HCT116 (cell line): ENCODE data around the gene DTNB. TPM values are rescaled to one million over a fixed set of nuclear protein-coding genes. Genes with fewer than 3 reads are reported as not detected.

Experiments used
- ATAC-seq: fragments of 200-7000 bp; cut with Tn5 transposase; 2 replicates; pipeline ENCODE4 v1.9.1; 2020; ENCODE audit warnings: mild to moderate bottlenecking, moderate library complexity
- BruUV-seq: library from RNA; stranded (reverse); fragments of 400-500 nt; replicated peaks from 2 replicates; lab custom pipeline; 2021; lab: Mats Ljungman, UMichigan
- CTCF ChIA-PET: fragments of 300-600 bp; sonication (Branson Sonifier 250); formaldehyde crosslinking; loops from one replicate; lab custom pipeline; 2021; ENCODE audit warnings: antibody characterized with exemption; lab: Charles Lee
- POLR2A ChIA-PET: fragments of 300-600, 350-600 bp; sonication (Branson Sonifier 250); formaldehyde crosslinking; loops from one replicate; lab custom pipeline; 2021; ENCODE audit warnings: antibody characterized with exemption; lab: Charles Lee
- RAD21 ChIA-PET, 2 experiments: fragments of 300-600 bp; sonication (Branson Sonifier 250); formaldehyde crosslinking; loops; one replicate each; lab custom pipeline; 2023; ENCODE audit warnings: low total read pairs in 2 of 2; ENCODE audit not compliant: uncharacterized antibody in 2 of 2, unreplicated experiment in 2 of 2, low non-redundant PET in 1 of 2; lab: Charles Lee
- DNase-seq: peaks from one replicate; pipeline ENCODE4 v3.0.0-alpha.2; 2010; ENCODE audit warnings: low read depth, low spot score
- H2AFZ ChIP-seq: fragments of 200-600 bp; shearing (Covaris generic), sonication (generic); 2 replicates; pipeline ENCODE4 v1.6.1; 2017; ENCODE audit warnings: low read depth, mixed run types, mixed read lengths, antibody characterized with exemption, low read length; ENCODE audit not compliant: poor library complexity, severe bottlenecking
- H3K27ac ChIP-seq: 2 replicates; pipeline ENCODE4 v1.5.1; 2012; ENCODE audit warnings: low read depth, low read length
- H3K27me3 ChIP-seq: fragments of 200-600 bp; sonication (generic); 2 replicates; pipeline ENCODE4 v1.6.1; 2016; ENCODE audit warnings: mixed run types, low read length, mixed read lengths; ENCODE audit not compliant: insufficient read depth
- H3K36me3 ChIP-seq, 2 experiments: fragments of 200-500 bp in 1 of 2; fragments of 200-600 bp in 1 of 2; sonication (Bioruptor generic) in 1 of 2; sonication (generic) in 1 of 2; 2 replicates each; pipeline versions ENCODE4 v1.5.1 to v1.6.1; 2014 to 2016; ENCODE audit warnings: low read length in 2 of 2, inconsistent platforms in 1 of 2, mixed read lengths in 1 of 2, mixed run types in 1 of 2; ENCODE audit not compliant: insufficient read depth in 2 of 2, control insufficient read depth in 1 of 2
- H3K4me1 ChIP-seq, 2 experiments: fragments of 200-600 bp in 1 of 2; sonication (generic) in 1 of 2; 2 replicates each; pipeline versions ENCODE4 v1.5.1 to v1.6.1; 2012 to 2017; ENCODE audit warnings: low read length in 2 of 2, inconsistent platforms in 1 of 2, mild to moderate bottlenecking in 1 of 2, mixed read lengths in 1 of 2, mixed run types in 1 of 2, moderate library complexity in 1 of 2; ENCODE audit not compliant: insufficient read depth in 2 of 2, control insufficient read depth in 1 of 2
- H3K4me2 ChIP-seq: fragments of 200-600 bp; sonication (generic); 2 replicates; pipeline ENCODE4 v1.6.1; 2017; ENCODE audit warnings: mixed run types, low read length, mixed read lengths
- H3K4me3 ChIP-seq, 2 experiments: fragments of 200-600 bp in 1 of 2; sonication (generic) in 1 of 2; replicated peaks in 1 of 2; 2 replicates each; pipeline ENCODE4 v1.5.1; 2011 to 2016; ENCODE audit warnings: low read length in 2 of 2, control low read depth in 1 of 2, low read depth in 1 of 2, mild to moderate bottlenecking in 1 of 2, mixed read lengths in 1 of 2, mixed run types in 1 of 2
- H3K79me2 ChIP-seq: fragments of 200-600 bp; sonication (generic); 2 replicates; pipeline ENCODE4 v1.6.1; 2017; ENCODE audit warnings: mild to moderate bottlenecking, mixed run types, low read length, moderate library complexity, mixed read lengths; ENCODE audit not compliant: insufficient read depth
- H3K9ac ChIP-seq: fragments of 200-600 bp; sonication (generic); 2 replicates; pipeline ENCODE4 v1.6.1; 2016; ENCODE audit warnings: low read length, mixed read lengths
- H3K9me2 ChIP-seq: fragments of 200-600 bp; sonication (generic), shearing (Covaris generic); 2 replicates; pipeline ENCODE4 v1.6.1; 2017; ENCODE audit warnings: mixed run types, mild to moderate bottlenecking, moderate library complexity; ENCODE audit not compliant: insufficient read depth
- H3K9me3 ChIP-seq, 2 experiments: fragments of 200-500 bp in 1 of 2; fragments of 200-600 bp in 1 of 2; sonication (Bioruptor generic) in 1 of 2; sonication (generic) in 1 of 2; 2 replicates each; pipeline ENCODE4 v1.6.1; 2014 to 2017; ENCODE audit warnings: low read length in 2 of 2, mixed read lengths in 2 of 2, inconsistent platforms in 1 of 2, low read depth in 1 of 2, mild to moderate bottlenecking in 1 of 2, mixed run types in 1 of 2, moderate library complexity in 1 of 2; ENCODE audit not compliant: control insufficient read depth in 1 of 2, insufficient read depth in 1 of 2
- H4K20me1 ChIP-seq: fragments of 200-600 bp; sonication (generic), shearing (Covaris generic); 2 replicates; pipeline ENCODE4 v1.6.1; 2017; ENCODE audit warnings: mixed run types, mild to moderate bottlenecking, moderate library complexity; ENCODE audit not compliant: insufficient read depth
- CBX3 ChIP-seq: IDR thresholded peaks from 2 replicates; pipeline ENCODE4 v1.6.1; 2012; ENCODE audit warnings: low read depth
- CEBPB ChIP-seq: IDR thresholded peaks from 2 replicates; pipeline ENCODE4 v1.6.1; 2012; ENCODE audit warnings: low read depth
- CTCF ChIP-seq, 3 experiments: fragments of 200-600 bp in 1 of 3; sonication (generic) in 1 of 3; IDR thresholded peaks in 2 of 3; conservative IDR thresholded peaks in 1 of 3; 2 replicates each; pipeline ENCODE4 v1.5.1; 2012 to 2017; ENCODE audit warnings: low read depth in 2 of 3, low read length in 2 of 3, antibody characterized with exemption in 1 of 3, borderline replicate concordance in 1 of 3, control low read depth in 1 of 3, mild to moderate bottlenecking in 1 of 3, mixed read lengths in 1 of 3, mixed run types in 1 of 3, moderate library complexity in 1 of 3; ENCODE audit not compliant: insufficient read depth in 1 of 3
- EGR1 ChIP-seq: IDR thresholded peaks from 2 replicates; pipeline ENCODE4 v1.6.1; 2012; ENCODE audit warnings: low read depth
- EZH2phosphoT487 ChIP-seq: fragments of 200-600 bp; IDR thresholded peaks from 2 replicates; pipeline ENCODE4 v1.6.1; 2018; ENCODE audit warnings: antibody characterized with exemption, borderline replicate concordance
- JUND ChIP-seq: IDR thresholded peaks from 2 replicates; pipeline ENCODE4 v1.6.1; 2012
- MAX ChIP-seq: IDR thresholded peaks from 2 replicates; pipeline ENCODE4 v1.6.1; 2012
- SIN3A ChIP-seq: IDR thresholded peaks from 2 replicates; pipeline ENCODE4 v1.6.1; 2012; ENCODE audit warnings: low read depth
- TCF7L2 ChIP-seq: IDR thresholded peaks from 2 replicates; pipeline ENCODE4 v1.7.0; 2011; ENCODE audit warnings: borderline replicate concordance, inconsistent platforms; ENCODE audit not compliant: insufficient read depth, insufficient read length; ENCODE audit errors: extremely low read depth
- ZNF274 ChIP-seq: fragments of 200-500 bp; sonication (Bioruptor generic); IDR thresholded peaks from 2 replicates; pipeline ENCODE4 v1.6.1; 2014; ENCODE audit warnings: mild to moderate bottlenecking, low read depth, low read length, inconsistent platforms
- intact Hi-C: fragments of 100-400 bp; cut with micrococcal nuclease; formaldehyde crosslinking; loops from 2 replicates; pipeline ENCODE4 v1.10.0; 2022
- total RNA-seq: library from RNA; stranded (reverse); gene quantifications from one replicate; pipeline ENCODE4 v1.2.1, GENCODE V29; 2021; ENCODE audit not compliant: unreplicated experiment

DTNB gene
- total RNA-seq, 1 experiment from 2014 or later = 30.2 TPM

GRCh38 chr2:25481381-25482300, 191.7 kb downstream of the DTNB start:
- POLR2A ChIA-PET = no interaction called here
- no peak overlapping the region for H2AFZ ChIP-seq

More at GRCh38 chr2:25481381-25482300, 191.7 kb downstream of the DTNB start:
- CTCF ChIA-PET = no interaction called here
- H3K9ac ChIP-seq = no peak overlapping the region
- no peaks in the 10 kb centered on the region for H3K79me2 ChIP-seq
- no peaks in the 10 kb centered on the region for H3K36me3 ChIP-seq
- no peaks in the 10 kb centered on the region for H3K4me1 ChIP-seq
- TF ChIP-seq TCF7L2 (no peak), CBX3 (no peak), EZH2phosphoT487 (no peak), EGR1 (no peak), CEBPB (no peak), JUND (no peak), CTCF (IDR thresholded peaks at IDR 0.05 in 2 of 3, conservative IDR thresholded peaks at IDR 0.05 in 1 of 3; ENCODE audit: borderline replicate concordance in 1 of 3, insufficient read depth in 1 of 3, low read depth in 2 of 3, low read length in 2 of 3) (no peak), MAX (no peak), SIN3A (no peak), ZNF274 (no peak)
- DNase-seq = no peak
- no TSS peak for BruUV-seq
- no peak for ATAC-seq
- H3K9me2 ChIP-seq = no peaks in the 10 kb centered on the region
- no peak overlapping the region for H3K4me3 ChIP-seq
- RAD21 ChIA-PET = no interaction called here
- no peaks in the 10 kb centered on the region for H3K9me3 ChIP-seq
- H3K27ac ChIP-seq = no peak overlapping the region
- intact Hi-C loops = no loop called here
- no peaks in the 10 kb centered on the region for H4K20me1 ChIP-seq
- H3K4me2 ChIP-seq = no peak overlapping the region
- H3K27me3 ChIP-seq = no peaks in the 10 kb centered on the region
